HCT116 (cell line): Measurements from ENCODE around the gene LRIF1. TPM values are rescaled to one million over a fixed set of nuclear protein-coding genes. Genes with fewer than 3 reads are reported as not detected.

Experiments used
- ATAC-seq: fragments of 200-7000 bp; cut with Tn5 transposase; 2 replicates; pipeline ENCODE4 v1.9.1; 2020; ENCODE audit warnings: mild to moderate bottlenecking, moderate library complexity
- BruUV-seq: library from RNA; stranded (reverse); fragments of 400-500 nt; replicated peaks from 2 replicates; lab custom pipeline; 2021; lab: Mats Ljungman, UMichigan
- CTCF ChIA-PET: fragments of 300-600 bp; sonication (Branson Sonifier 250); formaldehyde crosslinking; loops from one replicate; lab custom pipeline; 2021; ENCODE audit warnings: antibody characterized with exemption; lab: Charles Lee
- POLR2A ChIA-PET: fragments of 300-600, 350-600 bp; sonication (Branson Sonifier 250); formaldehyde crosslinking; loops from one replicate; lab custom pipeline; 2021; ENCODE audit warnings: antibody characterized with exemption; lab: Charles Lee
- RAD21 ChIA-PET, 2 experiments: fragments of 300-600 bp; sonication (Branson Sonifier 250); formaldehyde crosslinking; loops; one replicate each; lab custom pipeline; 2023; ENCODE audit warnings: low total read pairs in 2 of 2; ENCODE audit not compliant: uncharacterized antibody in 2 of 2, unreplicated experiment in 2 of 2, low non-redundant PET in 1 of 2; lab: Charles Lee
- DNase-seq: peaks from one replicate; pipeline ENCODE4 v3.0.0-alpha.2; 2010; ENCODE audit warnings: low read depth, low spot score
- H2AFZ ChIP-seq: fragments of 200-600 bp; shearing (Covaris generic), sonication (generic); 2 replicates; pipeline ENCODE4 v1.6.1; 2017; ENCODE audit warnings: low read depth, mixed run types, mixed read lengths, antibody characterized with exemption, low read length; ENCODE audit not compliant: poor library complexity, severe bottlenecking
- H3K27ac ChIP-seq: 2 replicates; pipeline ENCODE4 v1.5.1; 2012; ENCODE audit warnings: low read depth, low read length
- H3K27me3 ChIP-seq: fragments of 200-600 bp; sonication (generic); 2 replicates; pipeline ENCODE4 v1.6.1; 2016; ENCODE audit warnings: mixed run types, low read length, mixed read lengths; ENCODE audit not compliant: insufficient read depth
- H3K36me3 ChIP-seq, 2 experiments: fragments of 200-500 bp in 1 of 2; fragments of 200-600 bp in 1 of 2; sonication (Bioruptor generic) in 1 of 2; sonication (generic) in 1 of 2; 2 replicates each; pipeline versions ENCODE4 v1.5.1 to v1.6.1; 2014 to 2016; ENCODE audit warnings: low read length in 2 of 2, inconsistent platforms in 1 of 2, mixed read lengths in 1 of 2, mixed run types in 1 of 2; ENCODE audit not compliant: insufficient read depth in 2 of 2, control insufficient read depth in 1 of 2
- H3K4me1 ChIP-seq, 2 experiments: fragments of 200-600 bp in 1 of 2; sonication (generic) in 1 of 2; 2 replicates each; pipeline versions ENCODE4 v1.5.1 to v1.6.1; 2012 to 2017; ENCODE audit warnings: low read length in 2 of 2, inconsistent platforms in 1 of 2, mild to moderate bottlenecking in 1 of 2, mixed read lengths in 1 of 2, mixed run types in 1 of 2, moderate library complexity in 1 of 2; ENCODE audit not compliant: insufficient read depth in 2 of 2, control insufficient read depth in 1 of 2
- H3K4me2 ChIP-seq: fragments of 200-600 bp; sonication (generic); 2 replicates; pipeline ENCODE4 v1.6.1; 2017; ENCODE audit warnings: mixed run types, low read length, mixed read lengths
- H3K4me3 ChIP-seq, 2 experiments: fragments of 200-600 bp in 1 of 2; sonication (generic) in 1 of 2; replicated peaks in 1 of 2; 2 replicates each; pipeline ENCODE4 v1.5.1; 2011 to 2016; ENCODE audit warnings: low read length in 2 of 2, control low read depth in 1 of 2, low read depth in 1 of 2, mild to moderate bottlenecking in 1 of 2, mixed read lengths in 1 of 2, mixed run types in 1 of 2
- H3K79me2 ChIP-seq: fragments of 200-600 bp; sonication (generic); 2 replicates; pipeline ENCODE4 v1.6.1; 2017; ENCODE audit warnings: mild to moderate bottlenecking, mixed run types, low read length, moderate library complexity, mixed read lengths; ENCODE audit not compliant: insufficient read depth
- H3K9ac ChIP-seq: fragments of 200-600 bp; sonication (generic); 2 replicates; pipeline ENCODE4 v1.6.1; 2016; ENCODE audit warnings: low read length, mixed read lengths
- H3K9me2 ChIP-seq: fragments of 200-600 bp; sonication (generic), shearing (Covaris generic); 2 replicates; pipeline ENCODE4 v1.6.1; 2017; ENCODE audit warnings: mixed run types, mild to moderate bottlenecking, moderate library complexity; ENCODE audit not compliant: insufficient read depth
- H3K9me3 ChIP-seq, 2 experiments: fragments of 200-500 bp in 1 of 2; fragments of 200-600 bp in 1 of 2; sonication (Bioruptor generic) in 1 of 2; sonication (generic) in 1 of 2; 2 replicates each; pipeline ENCODE4 v1.6.1; 2014 to 2017; ENCODE audit warnings: low read length in 2 of 2, mixed read lengths in 2 of 2, inconsistent platforms in 1 of 2, low read depth in 1 of 2, mild to moderate bottlenecking in 1 of 2, mixed run types in 1 of 2, moderate library complexity in 1 of 2; ENCODE audit not compliant: control insufficient read depth in 1 of 2, insufficient read depth in 1 of 2
- H4K20me1 ChIP-seq: fragments of 200-600 bp; sonication (generic), shearing (Covaris generic); 2 replicates; pipeline ENCODE4 v1.6.1; 2017; ENCODE audit warnings: mixed run types, mild to moderate bottlenecking, moderate library complexity; ENCODE audit not compliant: insufficient read depth
- ATF3 ChIP-seq: IDR thresholded peaks from 2 replicates; pipeline ENCODE4 v1.6.1; 2012
- EGR1 ChIP-seq: IDR thresholded peaks from 2 replicates; pipeline ENCODE4 v1.6.1; 2012; ENCODE audit warnings: low read depth
- ELF1 ChIP-seq: IDR thresholded peaks from 2 replicates; pipeline ENCODE4 v1.6.1; 2012; ENCODE audit warnings: low read depth, borderline replicate concordance
- EZH2phosphoT487 ChIP-seq: fragments of 200-600 bp; IDR thresholded peaks from 2 replicates; pipeline ENCODE4 v1.6.1; 2018; ENCODE audit warnings: antibody characterized with exemption, borderline replicate concordance
- JUND ChIP-seq: IDR thresholded peaks from 2 replicates; pipeline ENCODE4 v1.6.1; 2012
- SP1 ChIP-seq: IDR thresholded peaks from 2 replicates; pipeline ENCODE4 v1.6.1; 2012; ENCODE audit warnings: low read depth
- SRF ChIP-seq: IDR thresholded peaks from 2 replicates; pipeline ENCODE4 v1.6.1; 2012; ENCODE audit warnings: low read depth
- TCF7L2 ChIP-seq: IDR thresholded peaks from 2 replicates; pipeline ENCODE4 v1.7.0; 2011; ENCODE audit warnings: borderline replicate concordance, inconsistent platforms; ENCODE audit not compliant: insufficient read depth, insufficient read length; ENCODE audit errors: extremely low read depth
- YY1 ChIP-seq: IDR thresholded peaks from 2 replicates; pipeline ENCODE4 v1.6.1; 2011; ENCODE audit warnings: low read length, low read depth, moderate library complexity, mild to moderate bottlenecking; ENCODE audit not compliant: insufficient replicate concordance; ENCODE audit errors: extremely low read depth
- ZFX ChIP-seq: fragments of 450-650 bp; IDR thresholded peaks from 2 replicates; pipeline ENCODE4 v1.6.1; 2017
- ZNF274 ChIP-seq: fragments of 200-500 bp; sonication (Bioruptor generic); IDR thresholded peaks from 2 replicates; pipeline ENCODE4 v1.6.1; 2014; ENCODE audit warnings: mild to moderate bottlenecking, low read depth, low read length, inconsistent platforms
- intact Hi-C: fragments of 100-400 bp; cut with micrococcal nuclease; formaldehyde crosslinking; loops from 2 replicates; pipeline ENCODE4 v1.10.0; 2022
- total RNA-seq: library from RNA; stranded (reverse); gene quantifications from one replicate; pipeline ENCODE4 v1.2.1, GENCODE V29; 2021; ENCODE audit not compliant: unreplicated experiment
- TF ChIP-seq, protein P1 (sequence below): IDR thresholded peaks from 2 replicates; pipeline ENCODE4 v1.6.1; 2012; ENCODE audit warnings: low read depth

Gene LRIF1
- total RNA-seq, 1 experiment from 2014 or later = 21.8 TPM

DNA sequence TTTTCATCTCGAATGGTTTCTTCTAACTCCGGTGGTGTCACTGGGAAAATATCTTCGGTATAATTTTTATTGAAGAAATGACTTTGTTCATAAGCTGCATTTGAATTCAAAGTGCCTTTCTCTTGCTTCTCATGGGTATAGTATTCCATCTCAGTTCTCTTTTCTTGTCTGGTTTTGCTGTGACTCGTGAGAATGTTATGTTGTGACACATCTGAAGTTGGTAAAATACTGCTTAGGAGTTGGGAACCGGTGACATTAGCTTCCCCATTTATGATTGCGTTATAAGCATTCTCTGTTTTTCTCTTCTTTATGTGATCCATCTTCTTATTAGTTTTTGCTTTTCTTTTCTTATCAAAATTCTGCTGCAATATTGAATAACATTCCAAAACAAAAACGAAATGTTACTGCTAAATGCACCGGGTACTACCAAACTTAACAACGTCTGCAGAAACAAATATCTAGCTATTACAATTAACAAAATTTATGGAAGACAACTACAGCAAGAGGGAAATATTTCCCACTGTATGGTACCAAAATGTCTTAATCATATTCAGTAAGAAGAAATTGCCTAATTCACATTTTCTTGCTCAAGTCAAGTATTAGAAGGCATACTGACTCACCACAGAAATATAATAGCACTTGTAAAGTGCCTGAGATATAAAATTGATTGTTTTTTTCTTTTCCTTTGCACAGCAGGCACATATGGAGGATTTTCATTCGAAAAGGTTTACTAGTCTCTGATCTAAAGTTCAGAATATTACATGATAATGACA lies 15.5 kb downstream of the LRIF1 start (continued):
- TF ChIP-seq, protein P1, sequence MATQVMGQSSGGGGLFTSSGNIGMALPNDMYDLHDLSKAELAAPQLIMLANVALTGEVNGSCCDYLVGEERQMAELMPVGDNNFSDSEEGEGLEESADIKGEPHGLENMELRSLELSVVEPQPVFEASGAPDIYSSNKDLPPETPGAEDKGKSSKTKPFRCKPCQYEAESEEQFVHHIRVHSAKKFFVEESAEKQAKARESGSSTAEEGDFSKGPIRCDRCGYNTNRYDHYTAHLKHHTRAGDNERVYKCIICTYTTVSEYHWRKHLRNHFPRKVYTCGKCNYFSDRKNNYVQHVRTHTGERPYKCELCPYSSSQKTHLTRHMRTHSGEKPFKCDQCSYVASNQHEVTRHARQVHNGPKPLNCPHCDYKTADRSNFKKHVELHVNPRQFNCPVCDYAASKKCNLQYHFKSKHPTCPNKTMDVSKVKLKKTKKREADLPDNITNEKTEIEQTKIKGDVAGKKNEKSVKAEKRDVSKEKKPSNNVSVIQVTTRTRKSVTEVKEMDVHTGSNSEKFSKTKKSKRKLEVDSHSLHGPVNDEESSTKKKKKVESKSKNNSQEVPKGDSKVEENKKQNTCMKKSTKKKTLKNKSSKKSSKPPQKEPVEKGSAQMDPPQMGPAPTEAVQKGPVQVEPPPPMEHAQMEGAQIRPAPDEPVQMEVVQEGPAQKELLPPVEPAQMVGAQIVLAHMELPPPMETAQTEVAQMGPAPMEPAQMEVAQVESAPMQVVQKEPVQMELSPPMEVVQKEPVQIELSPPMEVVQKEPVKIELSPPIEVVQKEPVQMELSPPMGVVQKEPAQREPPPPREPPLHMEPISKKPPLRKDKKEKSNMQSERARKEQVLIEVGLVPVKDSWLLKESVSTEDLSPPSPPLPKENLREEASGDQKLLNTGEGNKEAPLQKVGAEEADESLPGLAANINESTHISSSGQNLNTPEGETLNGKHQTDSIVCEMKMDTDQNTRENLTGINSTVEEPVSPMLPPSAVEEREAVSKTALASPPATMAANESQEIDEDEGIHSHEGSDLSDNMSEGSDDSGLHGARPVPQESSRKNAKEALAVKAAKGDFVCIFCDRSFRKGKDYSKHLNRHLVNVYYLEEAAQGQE = no peak
- TF ChIP-seq SRF (no peak), SP1 (no peak), ATF3 (no peak), TCF7L2 (no peak), YY1 (no peak), JUND (no peak)

DNA sequence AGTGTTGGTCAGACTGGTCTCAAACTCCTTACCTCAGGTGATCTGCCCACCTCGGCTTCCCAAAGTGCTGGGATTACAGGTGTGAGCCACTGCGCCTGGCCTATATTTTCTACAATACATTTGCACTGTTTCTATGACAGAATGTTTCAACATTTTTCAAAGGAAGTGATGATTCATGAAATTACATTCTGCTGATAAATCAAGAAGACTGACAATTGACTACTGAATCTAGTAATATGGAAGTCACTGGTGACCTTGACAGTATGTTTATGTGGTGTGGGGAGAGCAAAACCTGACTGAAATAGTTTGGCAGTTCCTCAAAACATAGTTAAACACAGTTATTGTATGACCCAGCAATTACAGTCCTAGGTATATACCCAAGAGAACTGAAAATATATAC lies 18.1 kb downstream of the LRIF1 start:
- intact Hi-C loops = no loop called here
- ChIA-PET CTCF (no interaction called here), RAD21 (no interaction called here)

More for the DNA sequence above, 18.1 kb downstream of the LRIF1 start:
- Histone ChIP-seq H3K4me2 (no peak overlapping the region), H2AFZ (no peak overlapping the region), H3K4me3 (no peak overlapping the region), H3K27me3 (no peaks in the 10 kb centered on the region), H3K9me2 (no peaks in the 10 kb centered on the region), H3K9ac (no peak overlapping the region), H4K20me1 (no peaks in the 10 kb centered on the region), H3K9me3 (no peaks in the 10 kb centered on the region), H3K27ac (no peak overlapping the region), H3K36me3 (peaks cover 0 to 4% of the 10 kb centered on the region in 2 experiments; a peak in 1 of 4 replicates), H3K79me2 (no peaks in the 10 kb centered on the region), H3K4me1 (no peaks in the 10 kb centered on the region)
- no peak for TF ChIP-seq ZFX
- TF ChIP-seq ZNF274 = no peak
- TF ChIP-seq, protein P1 = no peak
- no peak for TF ChIP-seq EGR1
- TF ChIP-seq EZH2phosphoT487 = no peak
- no peak for TF ChIP-seq ELF1
- no peak for DNase-seq
- POLR2A ChIA-PET = no interaction called here
- no peak for ATAC-seq
- no TSS peak for BruUV-seq
